GM12801 (cell line): ENCODE data around the gene NFXL1.

Experiments used
- CTCF ChIP-seq: IDR thresholded peaks from one replicate; pipeline ENCODE4 v1.5.1; 2011; ENCODE audit warnings: control low read depth; ENCODE audit not compliant: insufficient read length; ENCODE audit errors: extremely low read depth

NFXL1 gene

GRCh38 chr4:47914220-47914925 is at the start of gene NFXL1:
TSS of gene NFXL1 (minus strand) at chr4:47914583. CDS start at chr4:47914203, 380 bp downstream.
- no peak for TF ChIP-seq CTCF

- no peak for TF ChIP-seq CTCF
These were observed 40.3 kb upstream of the NFXL1 start for GRCh38 chr4:47954677-47955076.

GRCh38 chr4:47954245-47954644 is 39.9 kb upstream of the NFXL1 start:
- no peak for TF ChIP-seq CTCF

- TF ChIP-seq CTCF: no peak
These were observed 31.7 kb upstream of the NFXL1 start for GRCh38 chr4:47945930-47946726.

- no peak for TF ChIP-seq CTCF
These were observed 27.9 kb upstream of the NFXL1 start for GRCh38 chr4:47942081-47942819.

- no peak for TF ChIP-seq CTCF
These were observed 25.1 kb upstream of the NFXL1 start for GRCh38 chr4:47939456-47939855.

GRCh38 chr4:47936336-47936735 is 22.0 kb upstream of the NFXL1 start:
- TF ChIP-seq CTCF: no peak
